ENCODE data around the gene MAD1L1.
A peak's percentile ranks its signal among the peaks of the same experiment; 100 is the strongest.

Gene MAD1L1

DNA sequence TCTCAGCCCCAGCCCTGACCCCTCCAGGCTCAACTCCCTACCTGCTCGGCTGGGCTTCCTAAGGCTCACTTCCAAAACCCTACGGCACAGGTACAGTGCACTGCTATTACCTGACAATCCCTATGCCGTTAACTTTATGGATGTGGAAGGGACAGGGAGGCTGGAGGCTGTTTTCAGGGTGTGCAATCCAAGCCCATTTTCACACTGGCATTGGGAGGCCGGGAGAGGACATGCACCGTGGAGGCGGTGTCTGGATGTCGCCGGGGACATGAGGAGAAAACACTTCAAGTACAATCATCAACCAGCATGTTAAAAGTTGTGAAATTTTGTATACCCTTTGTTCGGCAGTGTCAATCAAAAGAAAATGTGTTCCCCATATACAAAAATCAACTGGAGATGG lies 80.1 kb downstream of the MAD1L1 start:
- Histone ChIP-seq H3K4me3 (ENCODE audit: low read depth, low read length) (no peak overlapping the region), H3K9me3 (ENCODE audit: control insufficient read depth, insufficient read depth, low read depth, low read length) (no peaks in the 10 kb centered on the region), H3K27ac (ENCODE audit: extremely low read depth, low read depth, low read length) (no peak overlapping the region), H3K4me1 (ENCODE audit: control insufficient read depth, insufficient read depth, low read length) (peaks cover 14% of the 10 kb centered on the region), H3K36me3 (ENCODE audit: control insufficient read depth in 2 of 2, insufficient read depth in 1 of 2, low read length in 2 of 2) (peaks cover 0 to 13% of the 10 kb centered on the region in 2 experiments; a peak in 2 of 3 replicates)
- ChIA-PET POLR2A (no interaction called here), CTCF (no interaction called here)
- TF ChIP-seq ZNF302 (tag by site-specific recombination; IDR thresholded peaks at IDR 0.05; ENCODE audit: low read depth) (no peak), MEIS1 (CRISPR knock-in tag; IDR thresholded peaks at IDR 0.05; ENCODE audit: borderline replicate concordance) (no peak), ZNF114 (tag by site-specific recombination; IDR thresholded peaks at IDR 0.05) (no peak), ZNF140 (tag by site-specific recombination; IDR thresholded peaks at IDR 0.05) (no peak), ZFHX2 (tag by site-specific recombination; conservative IDR thresholded peaks at IDR 0.05) (no peak), ZNF335 (tag by site-specific recombination; conservative IDR thresholded peaks at IDR 0.05) (no peak), ZNF777 (tag by site-specific recombination; IDR thresholded peaks at IDR 0.05; ENCODE audit: borderline replicate concordance) (no peak), GLIS2 (tag by site-specific recombination; IDR thresholded peaks at IDR 0.05) (no peak)
- TF ChIP-seq, protein P1, sequence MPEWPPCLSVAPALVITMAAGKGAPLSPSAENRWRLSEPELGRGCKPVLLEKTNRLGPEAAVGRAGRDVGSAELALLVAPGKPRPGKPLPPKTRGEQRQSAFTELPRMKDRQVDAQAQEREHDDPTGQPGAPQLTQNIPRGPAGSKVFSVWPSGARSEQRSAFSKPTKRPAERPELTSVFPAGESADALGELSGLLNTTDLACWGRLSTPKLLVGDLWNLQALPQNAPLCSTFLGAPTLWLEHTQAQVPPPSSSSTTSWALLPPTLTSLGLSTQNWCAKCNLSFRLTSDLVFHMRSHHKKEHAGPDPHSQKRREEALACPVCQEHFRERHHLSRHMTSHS (tag by site-specific recombination; IDR thresholded peaks at IDR 0.05), result no peak
- TF ChIP-seq, protein P2, sequence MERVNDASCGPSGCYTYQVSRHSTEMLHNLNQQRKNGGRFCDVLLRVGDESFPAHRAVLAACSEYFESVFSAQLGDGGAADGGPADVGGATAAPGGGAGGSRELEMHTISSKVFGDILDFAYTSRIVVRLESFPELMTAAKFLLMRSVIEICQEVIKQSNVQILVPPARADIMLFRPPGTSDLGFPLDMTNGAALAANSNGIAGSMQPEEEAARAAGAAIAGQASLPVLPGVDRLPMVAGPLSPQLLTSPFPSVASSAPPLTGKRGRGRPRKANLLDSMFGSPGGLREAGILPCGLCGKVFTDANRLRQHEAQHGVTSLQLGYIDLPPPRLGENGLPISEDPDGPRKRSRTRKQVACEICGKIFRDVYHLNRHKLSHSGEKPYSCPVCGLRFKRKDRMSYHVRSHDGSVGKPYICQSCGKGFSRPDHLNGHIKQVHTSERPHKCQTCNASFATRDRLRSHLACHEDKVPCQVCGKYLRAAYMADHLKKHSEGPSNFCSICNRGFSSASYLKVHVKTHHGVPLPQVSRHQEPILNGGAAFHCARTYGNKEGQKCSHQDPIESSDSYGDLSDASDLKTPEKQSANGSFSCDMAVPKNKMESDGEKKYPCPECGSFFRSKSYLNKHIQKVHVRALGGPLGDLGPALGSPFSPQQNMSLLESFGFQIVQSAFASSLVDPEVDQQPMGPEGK (tag by site-specific recombination; IDR thresholded peaks at IDR 0.05), result no peak

DNA sequence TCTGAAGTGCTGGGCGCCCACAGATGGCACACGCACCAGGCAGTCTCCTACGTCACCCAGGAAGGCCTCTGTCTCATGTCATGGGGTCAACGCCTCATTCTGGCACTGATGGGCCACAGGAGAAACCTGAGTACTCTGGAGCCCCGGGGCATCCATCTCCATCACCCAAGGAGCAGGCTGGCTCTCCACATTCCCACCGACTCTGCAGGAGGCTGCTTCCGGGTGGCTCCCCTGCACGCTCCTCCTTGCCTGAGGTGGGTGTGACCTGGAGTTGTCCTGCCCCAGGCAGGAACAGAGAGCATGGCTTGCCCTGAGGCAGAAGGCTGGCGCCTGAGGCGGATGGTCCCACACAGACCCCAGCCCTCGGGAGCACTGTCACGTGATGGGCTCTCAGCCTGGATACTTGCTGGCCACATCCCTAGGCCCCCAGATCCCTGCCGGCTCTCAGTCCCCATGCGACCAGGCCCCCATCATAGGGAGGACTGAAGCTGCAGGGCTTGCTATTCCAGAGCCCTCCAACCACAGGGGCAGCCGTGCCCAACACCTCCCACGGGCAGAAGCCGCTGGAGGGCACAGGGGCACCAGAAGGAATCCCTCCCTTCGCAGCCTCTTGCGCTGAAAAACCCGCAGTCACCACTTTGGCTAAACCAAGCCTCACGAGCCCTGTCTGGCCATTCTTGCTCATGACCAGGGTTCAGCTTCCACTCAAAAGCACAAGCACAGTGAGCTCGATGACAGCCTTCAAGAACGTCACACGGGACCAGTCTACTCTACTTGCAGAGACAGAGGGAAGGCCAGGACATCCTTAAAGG lies 80.7 kb downstream of the MAD1L1 start:
- ChIA-PET POLR2A (no interaction called here), CTCF (interaction anchor here (0.6 kb wide), 1 partner anchor 245 kb away, joined by 4 read pairs; no protein-coding TSS in a partner anchor)
- Histone ChIP-seq H3K4me1 (ENCODE audit: control insufficient read depth, insufficient read depth, low read length) (peaks cover 8% of the 10 kb centered on the region), H3K9me3 (ENCODE audit: control insufficient read depth, insufficient read depth, low read depth, low read length) (no peaks in the 10 kb centered on the region), H3K36me3 (ENCODE audit: control insufficient read depth in 2 of 2, insufficient read depth in 1 of 2, low read length in 2 of 2) (peaks cover 0 to 18% of the 10 kb centered on the region in 2 experiments; a peak in 2 of 3 replicates), H3K4me3 (ENCODE audit: low read depth, low read length) (no peak overlapping the region), H3K27ac (ENCODE audit: extremely low read depth, low read depth, low read length) (no peak overlapping the region)
- TF ChIP-seq ZNF2 (tag by site-specific recombination; IDR thresholded peaks at IDR 0.05), result no peak
- peak; percentile 32; the same call in 1 of the 2 replicates for TF ChIP-seq ZBTB8A (tag by site-specific recombination; IDR thresholded peaks at IDR 0.05)
- peak; percentile 28; the same call in 1 of the 2 replicates for TF ChIP-seq OSR2 (tag by site-specific recombination; IDR thresholded peaks at IDR 0.05)
- TF ChIP-seq GLIS1 (tag by site-specific recombination; IDR thresholded peaks at IDR 0.05), result peak; percentile 84
- no peak for TF ChIP-seq ZNF223 (tag by site-specific recombination; IDR thresholded peaks at IDR 0.05)
- TF ChIP-seq, protein P3, sequence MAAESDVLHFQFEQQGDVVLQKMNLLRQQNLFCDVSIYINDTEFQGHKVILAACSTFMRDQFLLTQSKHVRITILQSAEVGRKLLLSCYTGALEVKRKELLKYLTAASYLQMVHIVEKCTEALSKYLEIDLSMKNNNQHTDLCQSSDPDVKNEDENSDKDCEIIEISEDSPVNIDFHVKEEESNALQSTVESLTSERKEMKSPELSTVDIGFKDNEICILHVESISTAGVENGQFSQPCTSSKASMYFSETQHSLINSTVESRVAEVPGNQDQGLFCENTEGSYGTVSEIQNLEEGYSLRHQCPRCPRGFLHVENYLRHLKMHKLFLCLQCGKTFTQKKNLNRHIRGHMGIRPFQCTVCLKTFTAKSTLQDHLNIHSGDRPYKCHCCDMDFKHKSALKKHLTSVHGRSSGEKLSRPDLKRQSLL (tag by site-specific recombination; IDR thresholded peaks at IDR 0.05), result peak; percentile 70; the same call in 1 of the 2 replicates
- TF ChIP-seq, protein P4, sequence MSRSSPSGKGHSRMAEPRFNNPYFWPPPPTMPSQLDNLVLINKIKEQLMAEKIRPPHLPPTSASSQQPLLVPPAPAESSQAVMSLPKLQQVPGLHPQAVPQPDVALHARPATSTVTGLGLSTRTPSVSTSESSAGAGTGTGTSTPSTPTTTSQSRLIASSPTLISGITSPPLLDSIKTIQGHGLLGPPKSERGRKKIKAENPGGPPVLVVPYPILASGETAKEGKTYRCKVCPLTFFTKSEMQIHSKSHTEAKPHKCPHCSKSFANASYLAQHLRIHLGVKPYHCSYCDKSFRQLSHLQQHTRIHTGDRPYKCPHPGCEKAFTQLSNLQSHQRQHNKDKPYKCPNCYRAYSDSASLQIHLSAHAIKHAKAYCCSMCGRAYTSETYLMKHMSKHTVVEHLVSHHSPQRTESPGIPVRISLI (tag by site-specific recombination; IDR thresholded peaks at IDR 0.05), result no peak
- TF ChIP-seq GLIS2 (tag by site-specific recombination; IDR thresholded peaks at IDR 0.05), result 0 out of 2 replicates have a peak, but pooled peaks have one; percentile 16

Measured in HEK293 (cell line).